Fibroblast of lung (primary cell): ENCODE measurements around the gene SGCD.

Experiments
- CTCF ChIP-seq, 2 donors: IDR thresholded peaks in 1 of 2; conservative IDR thresholded peaks in 1 of 2; 1 replicate in 1 of 2; 2 replicates in 1 of 2; pipeline ENCODE4 v1.5.1; 2011 to 2012; ENCODE audit warnings: low read length in 2 of 2, control low read depth in 1 of 2, inconsistent platforms in 1 of 2, low read depth in 1 of 2, mild to moderate bottlenecking in 1 of 2
- EZH2 ChIP-seq: IDR thresholded peaks from 2 replicates; pipeline ENCODE4 v1.5.1; 2012; ENCODE audit warnings: low read length, control low read depth, mild to moderate bottlenecking; ENCODE audit errors: missing control alignments

GRCh38 chr5:156753846-156754245, 426.9 kb downstream of the SGCD start:
- TF ChIP-seq CTCF (conservative IDR thresholded peaks at IDR 0.05 in 1 of 2, IDR thresholded peaks at IDR 0.05 in 1 of 2; ENCODE audit: low read depth in 1 of 2, low read length in 2 of 2) (no peak), EZH2 (no peak)
